ENCODE data around the gene PAK3. TPM values are rescaled to one million over a fixed set of nuclear protein-coding genes. Genes with fewer than 3 reads are reported as not detected.

PAK3 gene
- total RNA-seq, 1 donor from 2014 or later, result 12.5 TPM

DNA sequence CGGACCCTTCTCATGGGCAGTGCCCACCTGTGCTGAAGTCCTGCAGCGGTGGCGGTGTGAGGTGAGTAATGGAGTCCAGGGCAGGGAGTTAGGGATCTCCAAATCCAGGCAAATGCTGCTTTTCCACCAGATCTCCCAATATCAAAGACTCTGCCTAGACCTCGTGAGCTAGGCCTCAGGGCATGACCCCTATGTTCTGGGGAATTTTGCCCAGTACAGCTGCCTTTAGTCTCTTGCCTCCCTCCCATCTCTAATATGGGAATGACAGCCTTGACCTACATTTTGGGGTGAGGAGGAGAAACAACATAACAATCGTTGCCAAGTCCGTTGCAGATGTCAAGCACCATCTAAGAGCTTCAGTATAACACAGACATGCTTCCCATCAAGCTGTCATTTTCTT, 7.3 kb downstream of the PAK3 start:
- H3K36me3 ChIP-seq, result no peaks in the 10 kb centered on the region

GRCh38 chrX:111110098-111110775, 14.2 kb downstream of the PAK3 start:
- Mint-ChIP-seq H3K27me3 (ENCODE audit: insufficient read depth, low read depth) (no peaks in the 10 kb centered on the region), H3K36me3 (peaks cover 32% of the 10 kb centered on the region), H3K9me3 (no peaks in the 10 kb centered on the region), H3K4me3 (no peak overlapping the region), H3K27ac (no peak overlapping the region), H3K4me1 (no peaks in the 10 kb centered on the region)
- H3K4me3 ChIP-seq, result no peak overlapping the region
- no peaks in the 10 kb centered on the region for H3K27me3 ChIP-seq
- H3K79me2 ChIP-seq (ENCODE audit: low read depth), result no peaks in the 10 kb centered on the region
- H3K36me3 ChIP-seq, result no peaks in the 10 kb centered on the region
- no peak overlapping the region for H3K27ac ChIP-seq
- H4K20me1 ChIP-seq (ENCODE audit: low read depth), result no peaks in the 10 kb centered on the region
- H2AFZ ChIP-seq (replicated peaks), result no peak overlapping the region
- H3K9me3 ChIP-seq (ENCODE audit: low read depth), result no peaks in the 10 kb centered on the region
- no peak overlapping the region for H3K4me2 ChIP-seq
- no peaks in the 10 kb centered on the region for H3F3A ChIP-seq (ENCODE audit: low read depth)
- no peak overlapping the region for H3K9ac ChIP-seq
- H3K4me1 ChIP-seq, result no peaks in the 10 kb centered on the region
- TF ChIP-seq, protein P1, sequence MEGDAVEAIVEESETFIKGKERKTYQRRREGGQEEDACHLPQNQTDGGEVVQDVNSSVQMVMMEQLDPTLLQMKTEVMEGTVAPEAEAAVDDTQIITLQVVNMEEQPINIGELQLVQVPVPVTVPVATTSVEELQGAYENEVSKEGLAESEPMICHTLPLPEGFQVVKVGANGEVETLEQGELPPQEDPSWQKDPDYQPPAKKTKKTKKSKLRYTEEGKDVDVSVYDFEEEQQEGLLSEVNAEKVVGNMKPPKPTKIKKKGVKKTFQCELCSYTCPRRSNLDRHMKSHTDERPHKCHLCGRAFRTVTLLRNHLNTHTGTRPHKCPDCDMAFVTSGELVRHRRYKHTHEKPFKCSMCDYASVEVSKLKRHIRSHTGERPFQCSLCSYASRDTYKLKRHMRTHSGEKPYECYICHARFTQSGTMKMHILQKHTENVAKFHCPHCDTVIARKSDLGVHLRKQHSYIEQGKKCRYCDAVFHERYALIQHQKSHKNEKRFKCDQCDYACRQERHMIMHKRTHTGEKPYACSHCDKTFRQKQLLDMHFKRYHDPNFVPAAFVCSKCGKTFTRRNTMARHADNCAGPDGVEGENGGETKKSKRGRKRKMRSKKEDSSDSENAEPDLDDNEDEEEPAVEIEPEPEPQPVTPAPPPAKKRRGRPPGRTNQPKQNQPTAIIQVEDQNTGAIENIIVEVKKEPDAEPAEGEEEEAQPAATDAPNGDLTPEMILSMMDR (IDR thresholded peaks at IDR 0.05), result no peak
- TF ChIP-seq EZH2phosphoT487 (IDR thresholded peaks at IDR 0.05) (no peak), EZH2 (IDR thresholded peaks at IDR 0.05) (no peak)
- no peak for DNase-seq (ENCODE audit: low spot score)

More for the DNA sequence above, 7.3 kb downstream of the PAK3 start:
- Histone ChIP-seq H4K20me1 (ENCODE audit: low read depth) (no peaks in the 10 kb centered on the region), H3K79me2 (ENCODE audit: low read depth) (peaks cover 13% of the 10 kb centered on the region), H2AFZ (replicated peaks) (no peak overlapping the region), H3K4me1 (peaks cover 13% of the 10 kb centered on the region), H3K4me3 (no peak overlapping the region), H3K27me3 (no peaks in the 10 kb centered on the region), H3K4me2 (no peak overlapping the region), H3F3A (ENCODE audit: low read depth) (peaks cover 7% of the 10 kb centered on the region), H3K9ac (no peak overlapping the region), H3K9me3 (ENCODE audit: low read depth) (no peaks in the 10 kb centered on the region), H3K27ac (no peak overlapping the region)
- peaks cover 11% of the 10 kb centered on the region for H3K36me3 Mint-ChIP-seq
- no peaks in the 10 kb centered on the region for H3K9me3 Mint-ChIP-seq
- peaks cover 2% of the 10 kb centered on the region for H3K27me3 Mint-ChIP-seq (ENCODE audit: insufficient read depth, low read depth)
- no peak overlapping the region for H3K27ac Mint-ChIP-seq
- no peak overlapping the region for H3K4me3 Mint-ChIP-seq
- no peak for DNase-seq (ENCODE audit: low spot score)
- TF ChIP-seq EZH2 (IDR thresholded peaks at IDR 0.05) (no peak), EZH2phosphoT487 (IDR thresholded peaks at IDR 0.05) (no peak)
- TF ChIP-seq, protein P1 (IDR thresholded peaks at IDR 0.05), result no peak
- peaks cover 20% of the 10 kb centered on the region for H3K4me1 Mint-ChIP-seq

- H3K79me2 ChIP-seq (ENCODE audit: low read depth), result no peaks in the 10 kb centered on the region
- no peaks in the 10 kb centered on the region for H3K36me3 ChIP-seq
- no peak overlapping the region for H3K27ac ChIP-seq
- no peak overlapping the region for H3K4me3 Mint-ChIP-seq
- no peak overlapping the region for H2AFZ ChIP-seq (replicated peaks)
- H3K27me3 Mint-ChIP-seq (ENCODE audit: insufficient read depth, low read depth), result peaks cover 2% of the 10 kb centered on the region
- no peaks in the 10 kb centered on the region for H3F3A ChIP-seq (ENCODE audit: low read depth)
- no peak overlapping the region for H3K4me3 ChIP-seq
- DNase-seq (ENCODE audit: low spot score), result no peak
- peaks cover 44% of the 10 kb centered on the region for H3K36me3 Mint-ChIP-seq
- no peak overlapping the region for H3K9ac ChIP-seq
- TF ChIP-seq EZH2 (IDR thresholded peaks at IDR 0.05), result no peak
- no peak overlapping the region for H3K4me2 ChIP-seq
- H3K4me1 ChIP-seq, result peaks cover 3% of the 10 kb centered on the region
- no peak overlapping the region for H3K27ac Mint-ChIP-seq
- H3K9me3 Mint-ChIP-seq, result no peaks in the 10 kb centered on the region
- no peaks in the 10 kb centered on the region for H3K9me3 ChIP-seq (ENCODE audit: low read depth)
- H3K27me3 ChIP-seq, result no peaks in the 10 kb centered on the region
- H4K20me1 ChIP-seq (ENCODE audit: low read depth), result no peaks in the 10 kb centered on the region
- no peaks in the 10 kb centered on the region for H3K4me1 Mint-ChIP-seq
Measured at GRCh38 chrX:111114806-111115205, 18.8 kb downstream of the PAK3 start.

DNA sequence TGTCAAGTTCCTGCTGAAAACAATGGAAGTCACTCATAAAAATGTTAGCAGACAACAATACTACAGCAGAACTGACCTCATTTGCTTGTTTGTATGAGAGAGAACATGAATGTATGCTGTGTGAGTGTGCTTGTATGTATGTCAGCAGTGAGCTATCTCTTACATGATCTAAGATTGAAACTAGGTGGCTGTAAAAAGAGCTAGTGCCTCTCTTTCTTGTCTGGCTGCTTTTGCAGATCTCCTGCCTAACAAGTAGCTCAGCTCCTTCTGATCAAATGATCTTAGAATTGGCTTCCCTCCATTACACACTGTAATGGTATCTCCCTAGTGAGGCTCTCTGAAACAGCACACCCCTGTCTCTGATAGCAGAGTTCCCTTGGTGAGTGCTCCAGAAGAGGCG, 20.7 kb downstream of the PAK3 start:
- H4K20me1 ChIP-seq (ENCODE audit: low read depth), result no peaks in the 10 kb centered on the region
- H3K36me3 ChIP-seq, result no peaks in the 10 kb centered on the region
- H3K4me3 ChIP-seq, result no peak overlapping the region
- no peak overlapping the region for H3K4me2 ChIP-seq
- no peaks in the 10 kb centered on the region for H3K9me3 ChIP-seq (ENCODE audit: low read depth)
- H3K27me3 Mint-ChIP-seq (ENCODE audit: insufficient read depth, low read depth), result peaks cover 2% of the 10 kb centered on the region
- no peak overlapping the region for H3K9ac ChIP-seq
- TF ChIP-seq EZH2 (IDR thresholded peaks at IDR 0.05), result no peak
- TF ChIP-seq EZH2phosphoT487 (IDR thresholded peaks at IDR 0.05), result no peak
- TF ChIP-seq, protein P1 (IDR thresholded peaks at IDR 0.05), result no peak
- no peak overlapping the region for H3K27ac ChIP-seq
- H3K36me3 Mint-ChIP-seq, result peaks cover 47% of the 10 kb centered on the region
- H2AFZ ChIP-seq (replicated peaks), result no peak overlapping the region
- H3K4me1 Mint-ChIP-seq, result peaks cover 5% of the 10 kb centered on the region
- no peaks in the 10 kb centered on the region for H3K27me3 ChIP-seq
- no peaks in the 10 kb centered on the region for H3F3A ChIP-seq (ENCODE audit: low read depth)
- no peaks in the 10 kb centered on the region for H3K79me2 ChIP-seq (ENCODE audit: low read depth)
- no peak for DNase-seq (ENCODE audit: low spot score)
- H3K9me3 Mint-ChIP-seq, result no peaks in the 10 kb centered on the region
- peaks cover 11% of the 10 kb centered on the region for H3K4me1 ChIP-seq
- no peak overlapping the region for H3K4me3 Mint-ChIP-seq
- no peak overlapping the region for H3K27ac Mint-ChIP-seq
